ENCODE measurements around the gene SH3GLB2. TPM values are rescaled to one million over a fixed set of nuclear protein-coding genes. Genes with fewer than 3 reads are reported as not detected.

The SH3GLB2 gene
- total RNA-seq, 1 donor from 2014 or later: 88.4 TPM

GRCh38 chr9:129059796-129060785 lies 32.0 kb upstream of the SH3GLB2 start:
- no peak for TF ChIP-seq CTCF (IDR thresholded peaks at IDR 0.05)
- Histone ChIP-seq H3K4me3 (no peak overlapping the region), H3K4me1 (peaks cover 3% of the 10 kb centered on the region), H3K27ac (no peak overlapping the region), H3K27me3 (no peaks in the 10 kb centered on the region), H3K36me3 (peaks cover 61% of the 10 kb centered on the region), H3K9me3 (no peaks in the 10 kb centered on the region)
- intact Hi-C loops (cut with DNase I): no loop called here
- DNase-seq (no peak), ATAC-seq (no peak)

- Histone ChIP-seq H3K4me3 (no peak overlapping the region), H3K9me3 (no peaks in the 10 kb centered on the region), H3K27ac (no peak overlapping the region), H3K27me3 (no peaks in the 10 kb centered on the region), H3K36me3 (peaks cover 60% of the 10 kb centered on the region), H3K4me1 (peaks cover 3% of the 10 kb centered on the region)
- intact Hi-C loops (cut with DNase I): no loop called here
- peak; percentile 77 for ATAC-seq
- TF ChIP-seq CTCF (IDR thresholded peaks at IDR 0.05): no peak
- no peak for DNase-seq
These were observed 31.0 kb upstream of the SH3GLB2 start for GRCh38 chr9:129058965-129059795.

DNA sequence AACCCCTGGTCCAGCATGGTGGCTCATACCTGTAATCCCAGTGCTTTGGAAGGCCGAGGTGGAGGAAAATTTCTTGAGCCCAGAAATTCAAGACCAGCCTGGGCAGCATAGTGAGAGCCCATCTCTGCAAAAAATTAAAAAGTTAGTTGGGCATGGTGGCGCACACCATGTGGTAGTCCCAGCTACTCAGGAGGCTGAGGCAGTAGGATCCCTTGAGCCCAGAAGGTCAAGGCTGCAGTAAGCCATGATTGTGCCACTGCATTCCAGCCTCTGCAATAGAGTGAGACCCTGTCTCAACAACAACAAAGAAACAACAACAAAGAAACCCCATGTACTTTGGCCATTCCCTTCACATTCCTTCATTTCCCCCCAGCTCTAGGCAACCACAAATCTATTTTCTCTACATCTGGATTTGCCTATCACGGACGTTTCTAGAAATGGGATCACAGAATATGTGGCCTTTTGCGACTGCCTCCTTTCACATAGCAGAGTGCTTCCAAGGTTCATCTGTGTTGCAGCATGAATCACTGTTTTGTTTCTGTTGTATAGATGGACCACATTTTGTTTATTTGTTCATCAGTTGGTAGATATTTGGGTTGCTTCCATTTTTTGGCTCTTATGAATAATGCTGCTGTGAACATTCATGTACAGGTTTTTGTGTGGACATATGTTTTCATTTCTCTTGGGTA lies 26.2 kb upstream of the SH3GLB2 start:
- Histone ChIP-seq H3K36me3 (peaks cover 43% of the 10 kb centered on the region), H3K4me3 (no peak overlapping the region), H3K27me3 (no peaks in the 10 kb centered on the region), H3K9me3 (no peaks in the 10 kb centered on the region), H3K4me1 (peaks cover 3% of the 10 kb centered on the region), H3K27ac (no peak overlapping the region)
- TF ChIP-seq CTCF (IDR thresholded peaks at IDR 0.05): no peak
- intact Hi-C loops (cut with DNase I): no loop called here
- DNase-seq (no peak), ATAC-seq (no peak)

DNA sequence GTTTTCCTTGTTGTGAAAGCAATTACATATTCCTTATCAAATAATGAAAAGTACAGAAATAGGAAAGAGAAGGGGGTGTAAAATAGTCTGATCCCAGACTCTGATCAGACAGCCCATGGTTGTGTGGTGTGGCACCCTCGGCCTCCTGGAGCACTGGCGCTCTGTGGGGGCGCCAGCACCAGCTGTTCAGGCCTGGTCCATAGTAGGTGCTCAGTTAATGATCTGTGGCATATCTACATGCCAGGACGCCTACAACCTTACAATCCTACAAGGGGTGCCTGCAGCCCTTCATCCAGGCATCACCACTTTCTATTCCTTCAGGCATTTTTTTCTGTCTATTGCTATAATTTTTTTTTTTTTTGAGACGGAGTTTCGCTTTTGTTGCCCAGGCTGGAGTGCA lies 24.9 kb upstream of the SH3GLB2 start:
- intact Hi-C loops (cut with DNase I): no loop called here
- Histone ChIP-seq H3K4me1 (peaks cover 2% of the 10 kb centered on the region), H3K9me3 (no peaks in the 10 kb centered on the region), H3K27me3 (no peaks in the 10 kb centered on the region), H3K36me3 (peaks cover 47% of the 10 kb centered on the region), H3K27ac (peak overlapping the region; percentile 51), H3K4me3 (no peak overlapping the region)
- no peak for DNase-seq
- no peak for TF ChIP-seq CTCF (IDR thresholded peaks at IDR 0.05)
- ATAC-seq: no peak

DNA sequence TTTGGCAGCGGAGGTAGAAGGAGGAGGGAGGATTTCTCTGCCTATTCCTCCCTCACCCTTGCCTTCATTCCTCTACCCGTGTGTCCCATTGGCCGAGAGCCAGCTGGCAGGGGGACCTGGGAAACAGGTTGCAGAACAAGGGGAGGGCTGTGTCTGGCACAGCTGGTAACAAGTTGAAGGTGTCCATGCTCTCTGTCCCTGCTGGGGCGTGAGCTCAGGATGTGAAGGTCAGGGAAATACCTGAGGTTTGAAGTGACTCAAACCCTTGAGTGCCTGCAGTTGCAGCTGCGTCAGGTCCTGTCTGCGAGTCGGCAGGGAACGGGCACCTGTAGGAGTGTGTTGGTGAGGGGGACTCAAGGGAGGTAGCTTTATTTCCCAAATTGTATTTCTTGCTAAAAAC lies 24.5 kb upstream of the SH3GLB2 start:
- Histone ChIP-seq H3K36me3 (peaks cover 52% of the 10 kb centered on the region), H3K27me3 (no peaks in the 10 kb centered on the region), H3K9me3 (no peaks in the 10 kb centered on the region), H3K27ac (peak overlapping the region; percentile 51), H3K4me3 (no peak overlapping the region), H3K4me1 (no peaks in the 10 kb centered on the region)
- DNase-seq (peak; percentile 93), ATAC-seq (peak; percentile 95)
- no peak for TF ChIP-seq CTCF (IDR thresholded peaks at IDR 0.05)
- intact Hi-C loops (cut with DNase I): no loop called here
